Measurements from ENCODE around the gene CMPK2.

DNA sequence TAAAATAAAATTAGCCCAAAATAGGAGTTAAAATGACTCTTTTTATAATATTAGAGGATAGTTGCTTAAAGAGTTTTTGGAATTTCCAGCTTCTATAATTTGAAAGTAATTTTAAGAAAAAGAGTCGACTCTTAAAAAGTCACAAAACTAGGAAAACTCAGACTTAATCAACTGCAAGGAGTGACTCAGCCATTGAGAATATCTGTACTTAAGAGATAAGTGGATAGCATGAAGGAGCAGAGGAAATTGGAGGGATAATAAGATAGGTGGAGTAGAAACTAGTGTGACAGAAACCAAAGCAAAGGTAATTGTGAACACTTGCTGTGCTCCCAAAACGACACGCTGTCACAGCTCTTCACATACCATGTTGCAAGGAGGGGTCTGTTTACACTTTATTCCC lies 20.3 kb upstream of the CMPK2 start:
- TF ChIP-seq, protein P1, sequence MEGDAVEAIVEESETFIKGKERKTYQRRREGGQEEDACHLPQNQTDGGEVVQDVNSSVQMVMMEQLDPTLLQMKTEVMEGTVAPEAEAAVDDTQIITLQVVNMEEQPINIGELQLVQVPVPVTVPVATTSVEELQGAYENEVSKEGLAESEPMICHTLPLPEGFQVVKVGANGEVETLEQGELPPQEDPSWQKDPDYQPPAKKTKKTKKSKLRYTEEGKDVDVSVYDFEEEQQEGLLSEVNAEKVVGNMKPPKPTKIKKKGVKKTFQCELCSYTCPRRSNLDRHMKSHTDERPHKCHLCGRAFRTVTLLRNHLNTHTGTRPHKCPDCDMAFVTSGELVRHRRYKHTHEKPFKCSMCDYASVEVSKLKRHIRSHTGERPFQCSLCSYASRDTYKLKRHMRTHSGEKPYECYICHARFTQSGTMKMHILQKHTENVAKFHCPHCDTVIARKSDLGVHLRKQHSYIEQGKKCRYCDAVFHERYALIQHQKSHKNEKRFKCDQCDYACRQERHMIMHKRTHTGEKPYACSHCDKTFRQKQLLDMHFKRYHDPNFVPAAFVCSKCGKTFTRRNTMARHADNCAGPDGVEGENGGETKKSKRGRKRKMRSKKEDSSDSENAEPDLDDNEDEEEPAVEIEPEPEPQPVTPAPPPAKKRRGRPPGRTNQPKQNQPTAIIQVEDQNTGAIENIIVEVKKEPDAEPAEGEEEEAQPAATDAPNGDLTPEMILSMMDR (conservative IDR thresholded peaks at IDR 0.05; ENCODE audit: low read length) = no peak
- TF ChIP-seq EZH2phosphoT487 (IDR thresholded peaks at IDR 0.05; ENCODE audit: borderline replicate concordance) = no peak
